Measurements from ENCODE around the gene HAAO. TPM values are rescaled to one million over a fixed set of nuclear protein-coding genes. Genes with fewer than 3 reads are reported as not detected.

Gene HAAO
- total and polyA plus RNA-seq, 2 experiments from 2014 or later, result 2.6 to 3.2 TPM

DNA sequence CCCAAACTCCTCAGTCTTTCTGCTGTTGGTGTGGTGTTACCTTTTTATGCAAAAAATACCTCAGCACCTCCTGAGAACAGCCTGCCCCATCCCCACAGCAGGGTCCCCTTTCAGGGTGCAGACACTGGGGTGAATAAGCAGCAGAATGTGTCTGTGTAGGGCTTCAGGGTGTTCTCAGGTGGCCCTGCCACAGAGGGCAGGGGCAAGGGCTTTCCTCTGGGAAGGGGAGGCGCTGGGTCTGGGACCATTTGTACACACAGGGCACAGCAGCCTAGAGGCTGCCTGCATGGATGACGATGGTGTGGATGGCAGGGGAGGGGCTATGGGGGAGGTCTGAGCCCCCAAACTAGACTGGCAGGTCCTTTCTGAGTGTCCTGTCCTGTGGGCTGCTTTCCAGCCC, 2.6 kb downstream of the HAAO start (continued):
- TF ChIP-seq, protein P1, sequence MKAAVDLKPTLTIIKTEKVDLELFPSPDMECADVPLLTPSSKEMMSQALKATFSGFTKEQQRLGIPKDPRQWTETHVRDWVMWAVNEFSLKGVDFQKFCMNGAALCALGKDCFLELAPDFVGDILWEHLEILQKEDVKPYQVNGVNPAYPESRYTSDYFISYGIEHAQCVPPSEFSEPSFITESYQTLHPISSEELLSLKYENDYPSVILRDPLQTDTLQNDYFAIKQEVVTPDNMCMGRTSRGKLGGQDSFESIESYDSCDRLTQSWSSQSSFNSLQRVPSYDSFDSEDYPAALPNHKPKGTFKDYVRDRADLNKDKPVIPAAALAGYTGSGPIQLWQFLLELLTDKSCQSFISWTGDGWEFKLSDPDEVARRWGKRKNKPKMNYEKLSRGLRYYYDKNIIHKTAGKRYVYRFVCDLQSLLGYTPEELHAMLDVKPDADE (IDR thresholded peaks at IDR 0.05), result no peak
- TF ChIP-seq NANOG (IDR thresholded peaks at IDR 0.05; ENCODE audit: borderline replicate concordance), result no peak
- no peak for TF ChIP-seq ZNF331 (CRISPR knock-in tag; IDR thresholded peaks at IDR 0.05; ENCODE audit: low read depth)
- TF ChIP-seq JUNB (IDR thresholded peaks at IDR 0.05; ENCODE audit: unreplicated experiment), result no peak
- TF ChIP-seq POLR2AphosphoS5 (IDR thresholded peaks at IDR 0.05; ENCODE audit: low read depth), result no peak

DNA sequence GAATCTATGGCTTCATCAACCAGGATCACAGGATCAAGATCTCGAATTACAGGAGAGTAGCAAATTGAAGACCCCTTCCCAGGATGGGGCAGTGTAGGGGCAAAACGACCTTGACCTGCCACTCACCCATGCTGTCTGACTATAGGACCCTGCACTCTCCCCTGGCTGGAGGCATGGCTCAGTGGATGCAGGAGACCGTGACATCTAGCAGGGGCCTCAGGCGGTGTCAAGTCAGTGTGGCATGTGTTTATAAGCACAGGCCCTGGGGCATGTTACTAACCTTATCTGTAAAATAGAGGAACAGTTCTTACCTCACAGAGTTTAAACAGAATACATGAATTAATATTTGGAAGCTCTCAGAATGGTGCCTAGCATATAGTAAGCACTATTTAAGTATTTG, 3.5 kb downstream of the HAAO start:
- Mint-ChIP-seq H3K4me3 (no peak overlapping the region), H3K27me3 (ENCODE audit: insufficient read depth, low read depth, poor library complexity) (peaks cover 26% of the 10 kb centered on the region), H3K4me1 (peaks cover 21% of the 10 kb centered on the region), H3K27ac (no peak overlapping the region), H3K9me3 (no peaks in the 10 kb centered on the region; the same call in 2 of the 3 replicates), H3K36me3 (ENCODE audit: low read depth) (no peaks in the 10 kb centered on the region; the same call in 2 of the 3 replicates)
- H3K79me2 ChIP-seq (replicated peaks; ENCODE audit: insufficient read depth), result no peaks in the 10 kb centered on the region
- H3K9me2 ChIP-seq (ENCODE audit: insufficient read depth), result 0 out of 2 replicates have a peak, but pooled peaks cover 3% of the 10 kb centered on the region
- no peak overlapping the region for H3K4me3 ChIP-seq
- no peak overlapping the region for H3K4me2 ChIP-seq
- H3K27me3 ChIP-seq (ENCODE audit: insufficient read depth), result peaks cover 29% of the 10 kb centered on the region
- ATAC-seq (no peak), DNase-seq (ENCODE audit: low spot score) (no peak)
- H2AFZ ChIP-seq, result no peak overlapping the region
- no peaks in the 10 kb centered on the region for H3K36me3 ChIP-seq (ENCODE audit: insufficient read depth)
- no peaks in the 10 kb centered on the region for H4K20me1 ChIP-seq (replicated peaks; ENCODE audit: insufficient read depth)
- no peak overlapping the region for H3K27ac ChIP-seq (ENCODE audit: low read depth)
- H3K4me1 ChIP-seq (ENCODE audit: insufficient read depth), result peaks cover 7% of the 10 kb centered on the region
- H3F3A ChIP-seq (replicated peaks; ENCODE audit: low read depth), result peaks cover 8% of the 10 kb centered on the region
- TF ChIP-seq CREB1 (CRISPR knock-in tag; IDR thresholded peaks at IDR 0.05; ENCODE audit: low read depth), result no peak
- TF ChIP-seq, protein P2, sequence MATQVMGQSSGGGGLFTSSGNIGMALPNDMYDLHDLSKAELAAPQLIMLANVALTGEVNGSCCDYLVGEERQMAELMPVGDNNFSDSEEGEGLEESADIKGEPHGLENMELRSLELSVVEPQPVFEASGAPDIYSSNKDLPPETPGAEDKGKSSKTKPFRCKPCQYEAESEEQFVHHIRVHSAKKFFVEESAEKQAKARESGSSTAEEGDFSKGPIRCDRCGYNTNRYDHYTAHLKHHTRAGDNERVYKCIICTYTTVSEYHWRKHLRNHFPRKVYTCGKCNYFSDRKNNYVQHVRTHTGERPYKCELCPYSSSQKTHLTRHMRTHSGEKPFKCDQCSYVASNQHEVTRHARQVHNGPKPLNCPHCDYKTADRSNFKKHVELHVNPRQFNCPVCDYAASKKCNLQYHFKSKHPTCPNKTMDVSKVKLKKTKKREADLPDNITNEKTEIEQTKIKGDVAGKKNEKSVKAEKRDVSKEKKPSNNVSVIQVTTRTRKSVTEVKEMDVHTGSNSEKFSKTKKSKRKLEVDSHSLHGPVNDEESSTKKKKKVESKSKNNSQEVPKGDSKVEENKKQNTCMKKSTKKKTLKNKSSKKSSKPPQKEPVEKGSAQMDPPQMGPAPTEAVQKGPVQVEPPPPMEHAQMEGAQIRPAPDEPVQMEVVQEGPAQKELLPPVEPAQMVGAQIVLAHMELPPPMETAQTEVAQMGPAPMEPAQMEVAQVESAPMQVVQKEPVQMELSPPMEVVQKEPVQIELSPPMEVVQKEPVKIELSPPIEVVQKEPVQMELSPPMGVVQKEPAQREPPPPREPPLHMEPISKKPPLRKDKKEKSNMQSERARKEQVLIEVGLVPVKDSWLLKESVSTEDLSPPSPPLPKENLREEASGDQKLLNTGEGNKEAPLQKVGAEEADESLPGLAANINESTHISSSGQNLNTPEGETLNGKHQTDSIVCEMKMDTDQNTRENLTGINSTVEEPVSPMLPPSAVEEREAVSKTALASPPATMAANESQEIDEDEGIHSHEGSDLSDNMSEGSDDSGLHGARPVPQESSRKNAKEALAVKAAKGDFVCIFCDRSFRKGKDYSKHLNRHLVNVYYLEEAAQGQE (IDR thresholded peaks at IDR 0.05; ENCODE audit: unreplicated experiment), result no peak
- no peak for TF ChIP-seq POLR2AphosphoS5 (IDR thresholded peaks at IDR 0.05; ENCODE audit: low read depth)

DNA sequence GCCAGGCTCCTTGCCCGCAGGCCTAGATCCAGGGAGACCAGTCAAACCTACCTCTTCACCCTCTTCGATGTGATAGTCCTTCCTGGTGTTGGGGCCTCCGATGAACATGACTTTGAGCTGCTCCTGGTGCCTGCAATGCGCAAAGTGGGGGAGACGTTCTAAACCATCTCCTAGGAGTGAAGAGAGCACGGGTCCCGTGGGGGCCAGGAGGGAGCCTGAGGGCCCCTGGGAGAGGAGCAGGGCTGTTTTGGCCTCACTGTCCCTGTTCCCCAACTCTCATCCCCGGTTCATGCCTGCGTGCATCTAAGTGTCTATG, 3.9 kb downstream of the HAAO start:
- Histone ChIP-seq H3K4me3 (no peak overlapping the region), H3F3A (replicated peaks; ENCODE audit: low read depth) (peaks cover 4% of the 10 kb centered on the region; the same call in 1 of the 2 replicates), H3K79me2 (replicated peaks; ENCODE audit: insufficient read depth) (no peaks in the 10 kb centered on the region), H3K27ac (ENCODE audit: low read depth) (no peak overlapping the region), H3K4me1 (ENCODE audit: insufficient read depth) (peaks cover 4% of the 10 kb centered on the region; the same call in 1 of the 2 replicates), H3K36me3 (ENCODE audit: insufficient read depth) (no peaks in the 10 kb centered on the region), H3K4me2 (no peak overlapping the region), H3K9me2 (ENCODE audit: insufficient read depth) (0 out of 2 replicates have a peak, but pooled peaks cover 3% of the 10 kb centered on the region), H2AFZ (no peak overlapping the region), H3K27me3 (ENCODE audit: insufficient read depth) (peaks cover 25% of the 10 kb centered on the region), H4K20me1 (replicated peaks; ENCODE audit: insufficient read depth) (no peaks in the 10 kb centered on the region)
- peaks cover 26% of the 10 kb centered on the region for H3K27me3 Mint-ChIP-seq (ENCODE audit: insufficient read depth, low read depth, poor library complexity)
- TF ChIP-seq EZH2 (IDR thresholded peaks at IDR 0.05; ENCODE audit: low read depth, unreplicated experiment) (no peak), POLR2AphosphoS5 (IDR thresholded peaks at IDR 0.05; ENCODE audit: low read depth) (no peak)
- no peak for DNase-seq (ENCODE audit: low spot score)
- H3K36me3 Mint-ChIP-seq (ENCODE audit: low read depth), result no peaks in the 10 kb centered on the region; the same call in 2 of the 3 replicates
- no peak for ATAC-seq
- no peak overlapping the region for H3K4me3 Mint-ChIP-seq
- H3K4me1 Mint-ChIP-seq, result peaks cover 16% of the 10 kb centered on the region
- no peak overlapping the region for H3K27ac Mint-ChIP-seq
- H3K9me3 Mint-ChIP-seq, result no peaks in the 10 kb centered on the region; the same call in 2 of the 3 replicates
